Ishikawa (cell line): ENCODE data around the gene AKIP1.

ENCODE experiments used
- CEBPB ChIP-seq: IDR thresholded peaks from 2 replicates; pipeline ENCODE4 v1.6.1; 2012
- CREB1 ChIP-seq: IDR thresholded peaks from 2 replicates; pipeline ENCODE4 v1.6.1; 2012; ENCODE audit warnings: low read depth
- EGR1 ChIP-seq: IDR thresholded peaks from 2 replicates; pipeline ENCODE4 v1.6.1; 2012
- EP300 ChIP-seq: IDR thresholded peaks from 2 replicates; pipeline ENCODE4 v1.6.1; 2012; ENCODE audit warnings: borderline replicate concordance
- FOXM1 ChIP-seq: IDR thresholded peaks from 2 replicates; pipeline ENCODE4 v1.6.1; 2012; ENCODE audit warnings: low read depth, borderline replicate concordance
- NFIC ChIP-seq: IDR thresholded peaks from 2 replicates; pipeline ENCODE4 v1.6.1; 2012
- RAD21 ChIP-seq: IDR thresholded peaks from 2 replicates; pipeline ENCODE4 v1.6.1; 2012; ENCODE audit warnings: low read depth
- TAF1 ChIP-seq: IDR thresholded peaks from 2 replicates; pipeline ENCODE4 v1.6.1; 2012; ENCODE audit warnings: low read depth, mild to moderate bottlenecking
- TCF12 ChIP-seq: IDR thresholded peaks from 2 replicates; pipeline ENCODE4 v1.6.1; 2012; ENCODE audit warnings: low read depth
- TEAD4 ChIP-seq: IDR thresholded peaks from 2 replicates; pipeline ENCODE4 v1.6.1; 2012
- YY1 ChIP-seq: IDR thresholded peaks from 2 replicates; pipeline ENCODE4 v1.6.1; 2012; ENCODE audit warnings: low read depth
- ZBTB7A ChIP-seq: IDR thresholded peaks from 2 replicates; pipeline ENCODE4 v1.6.1; 2012; ENCODE audit warnings: low read depth
- TF ChIP-seq, protein P1 (sequence below): IDR thresholded peaks from 2 replicates; pipeline ENCODE4 v1.6.1; 2012
- TF ChIP-seq, protein P2 (sequence below): IDR thresholded peaks from 2 replicates; pipeline ENCODE4 v1.6.1; 2012; ENCODE audit warnings: low read depth, mild to moderate bottlenecking
- TF ChIP-seq, protein P3 (sequence below): IDR thresholded peaks from 2 replicates; pipeline ENCODE4 v1.6.1; 2012

AKIP1 gene

DNA sequence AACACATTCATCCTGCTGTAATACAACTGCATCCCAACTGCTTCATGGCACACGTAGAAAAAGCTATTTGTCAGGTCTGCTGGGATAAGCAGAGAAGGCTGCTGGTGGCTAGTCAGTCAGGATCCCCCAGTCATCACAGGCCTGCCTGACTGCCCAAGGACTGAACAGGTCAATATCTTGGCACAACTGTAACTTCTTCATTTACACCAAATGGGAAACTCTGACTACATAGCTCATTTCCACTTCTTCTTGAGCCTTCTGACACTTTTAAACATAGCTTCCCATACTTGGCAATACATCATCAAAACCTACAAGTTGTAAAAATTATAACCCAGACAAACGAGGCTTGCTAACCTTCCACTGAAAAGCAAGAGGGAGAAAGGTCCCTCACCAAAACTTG is 50.4 kb downstream of the AKIP1 start:
- no peak for TF ChIP-seq ZBTB7A
- TF ChIP-seq CEBPB: no peak
- TF ChIP-seq YY1: no peak
- TF ChIP-seq, protein P1, sequence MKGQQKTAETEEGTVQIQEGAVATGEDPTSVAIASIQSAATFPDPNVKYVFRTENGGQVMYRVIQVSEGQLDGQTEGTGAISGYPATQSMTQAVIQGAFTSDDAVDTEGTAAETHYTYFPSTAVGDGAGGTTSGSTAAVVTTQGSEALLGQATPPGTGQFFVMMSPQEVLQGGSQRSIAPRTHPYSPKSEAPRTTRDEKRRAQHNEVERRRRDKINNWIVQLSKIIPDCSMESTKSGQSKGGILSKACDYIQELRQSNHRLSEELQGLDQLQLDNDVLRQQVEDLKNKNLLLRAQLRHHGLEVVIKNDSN: no peak
- no peak for TF ChIP-seq EGR1
- no peak for TF ChIP-seq NFIC
- TF ChIP-seq, protein P2, sequence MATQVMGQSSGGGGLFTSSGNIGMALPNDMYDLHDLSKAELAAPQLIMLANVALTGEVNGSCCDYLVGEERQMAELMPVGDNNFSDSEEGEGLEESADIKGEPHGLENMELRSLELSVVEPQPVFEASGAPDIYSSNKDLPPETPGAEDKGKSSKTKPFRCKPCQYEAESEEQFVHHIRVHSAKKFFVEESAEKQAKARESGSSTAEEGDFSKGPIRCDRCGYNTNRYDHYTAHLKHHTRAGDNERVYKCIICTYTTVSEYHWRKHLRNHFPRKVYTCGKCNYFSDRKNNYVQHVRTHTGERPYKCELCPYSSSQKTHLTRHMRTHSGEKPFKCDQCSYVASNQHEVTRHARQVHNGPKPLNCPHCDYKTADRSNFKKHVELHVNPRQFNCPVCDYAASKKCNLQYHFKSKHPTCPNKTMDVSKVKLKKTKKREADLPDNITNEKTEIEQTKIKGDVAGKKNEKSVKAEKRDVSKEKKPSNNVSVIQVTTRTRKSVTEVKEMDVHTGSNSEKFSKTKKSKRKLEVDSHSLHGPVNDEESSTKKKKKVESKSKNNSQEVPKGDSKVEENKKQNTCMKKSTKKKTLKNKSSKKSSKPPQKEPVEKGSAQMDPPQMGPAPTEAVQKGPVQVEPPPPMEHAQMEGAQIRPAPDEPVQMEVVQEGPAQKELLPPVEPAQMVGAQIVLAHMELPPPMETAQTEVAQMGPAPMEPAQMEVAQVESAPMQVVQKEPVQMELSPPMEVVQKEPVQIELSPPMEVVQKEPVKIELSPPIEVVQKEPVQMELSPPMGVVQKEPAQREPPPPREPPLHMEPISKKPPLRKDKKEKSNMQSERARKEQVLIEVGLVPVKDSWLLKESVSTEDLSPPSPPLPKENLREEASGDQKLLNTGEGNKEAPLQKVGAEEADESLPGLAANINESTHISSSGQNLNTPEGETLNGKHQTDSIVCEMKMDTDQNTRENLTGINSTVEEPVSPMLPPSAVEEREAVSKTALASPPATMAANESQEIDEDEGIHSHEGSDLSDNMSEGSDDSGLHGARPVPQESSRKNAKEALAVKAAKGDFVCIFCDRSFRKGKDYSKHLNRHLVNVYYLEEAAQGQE: no peak
- no peak for TF ChIP-seq EP300
- no peak for TF ChIP-seq TCF12
- no peak for TF ChIP-seq TAF1
- TF ChIP-seq, protein P3, sequence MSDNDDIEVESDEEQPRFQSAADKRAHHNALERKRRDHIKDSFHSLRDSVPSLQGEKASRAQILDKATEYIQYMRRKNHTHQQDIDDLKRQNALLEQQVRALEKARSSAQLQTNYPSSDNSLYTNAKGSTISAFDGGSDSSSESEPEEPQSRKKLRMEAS: no peak
- no peak for TF ChIP-seq FOXM1
- no peak for TF ChIP-seq RAD21
- TF ChIP-seq CREB1: no peak
- TF ChIP-seq TEAD4: no peak

DNA sequence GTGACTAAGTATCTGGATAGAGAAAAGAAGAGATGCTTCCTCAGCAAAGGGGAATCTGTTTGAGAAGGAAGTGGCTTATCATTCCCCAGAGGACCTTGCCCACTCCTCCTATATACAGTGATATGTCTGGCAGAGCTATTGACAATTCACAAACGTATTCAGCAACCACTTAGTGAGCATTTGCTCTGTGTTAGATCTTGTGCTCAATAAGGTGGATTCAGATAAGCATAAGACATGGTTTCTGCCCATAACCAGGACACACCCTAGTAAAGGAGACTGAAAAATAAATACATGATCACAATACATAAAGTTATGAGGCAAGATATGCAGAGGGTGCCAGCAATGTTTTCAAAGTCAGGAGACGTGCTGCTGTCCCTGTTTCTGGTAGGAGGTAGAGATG is 51.9 kb downstream of the AKIP1 start:
- no peak for TF ChIP-seq EGR1

DNA sequence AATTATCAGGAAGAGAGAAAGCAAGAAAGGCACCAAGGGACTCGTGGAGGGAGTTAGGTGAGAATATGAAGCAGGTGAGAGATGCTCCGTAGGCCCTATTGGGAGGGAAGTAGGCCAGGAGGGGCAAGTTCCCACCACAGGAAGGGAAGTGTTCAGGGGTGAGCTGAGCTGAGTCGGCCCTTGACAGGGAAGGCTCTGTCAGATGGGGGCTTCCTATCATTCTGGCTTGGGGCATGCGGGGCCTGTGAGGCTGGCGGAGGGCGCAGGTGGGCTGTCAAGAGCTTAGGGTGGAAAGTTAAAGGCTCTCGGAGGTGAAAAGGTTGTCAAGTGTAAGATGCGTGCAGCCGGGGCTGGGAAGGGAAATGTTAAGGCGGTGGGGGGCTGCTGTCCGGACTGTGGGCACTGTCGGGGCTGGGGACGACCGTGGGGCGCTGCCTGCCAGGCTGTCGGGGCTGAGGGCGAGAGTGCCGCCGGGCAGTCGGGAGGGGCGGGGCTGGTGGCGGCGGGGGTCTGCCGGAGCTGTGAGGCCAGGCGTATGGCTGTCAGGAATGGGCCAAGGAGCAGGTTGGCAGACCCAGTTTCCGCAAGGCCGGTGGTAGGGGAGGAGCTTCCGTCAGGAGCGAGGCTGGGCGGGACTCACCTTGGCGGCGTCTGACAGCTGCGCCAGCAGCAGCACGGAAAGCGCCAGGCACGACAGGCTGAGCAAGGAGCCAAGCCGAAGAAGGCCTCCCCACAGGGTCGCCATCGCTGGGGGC is 52.8 kb downstream of the AKIP1 start:
- TF ChIP-seq, protein P1: no peak
- TF ChIP-seq RAD21: peak; percentile 0; the same call in 1 of the 2 replicates

DNA sequence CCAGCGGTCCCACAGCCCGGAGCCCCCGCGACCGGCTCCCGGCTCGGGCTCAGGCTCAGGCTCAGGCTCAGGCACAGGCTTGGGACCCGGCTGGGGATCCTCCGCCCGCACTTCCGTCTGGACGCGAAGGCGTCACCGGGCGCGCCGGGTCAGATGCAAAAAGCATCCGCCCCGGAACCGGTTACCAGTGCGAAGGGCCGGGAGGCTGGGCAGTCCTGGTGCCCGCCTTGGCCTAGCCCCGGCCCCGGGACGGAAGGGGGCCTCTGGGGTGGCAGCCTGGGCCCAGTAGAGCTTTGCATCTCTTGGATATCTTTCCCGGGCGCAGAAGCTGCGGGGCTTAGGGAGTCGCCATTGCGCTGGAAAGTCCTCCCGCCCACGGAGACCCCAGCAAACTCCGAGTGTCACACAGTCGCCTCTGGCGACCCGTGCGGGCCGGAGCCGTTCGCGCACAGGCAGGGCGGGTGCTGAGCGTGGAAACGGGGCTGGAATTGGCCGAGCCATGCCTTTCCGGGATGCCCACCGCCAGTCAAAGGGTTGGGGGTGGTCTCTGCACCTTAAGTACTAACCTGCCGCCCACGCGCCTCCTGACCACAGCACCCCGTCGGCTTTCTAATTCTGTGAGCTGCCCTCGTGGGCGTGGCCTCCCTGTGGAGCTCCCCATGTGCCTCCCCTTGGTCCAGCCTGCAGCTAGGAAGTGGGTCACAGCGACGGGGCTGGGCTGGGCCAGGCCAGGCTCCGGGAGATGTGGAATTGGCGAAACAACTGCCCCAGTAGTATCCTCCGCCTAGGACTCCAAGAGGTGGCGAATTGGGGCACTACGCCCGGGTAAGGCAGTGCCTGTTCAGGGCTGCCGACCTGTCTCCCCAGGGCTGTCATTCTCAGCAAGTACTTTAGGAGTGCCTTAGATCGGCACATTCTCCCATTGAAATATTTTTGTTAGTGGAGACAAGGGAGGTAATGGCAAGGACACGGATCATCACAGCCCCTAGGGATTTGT is 53.6 kb downstream of the AKIP1 start, which contains the start of gene TMEM9B:
TSS of gene TMEM9B (minus strand) at position 119 of the 997 bp plus-strand sequence. CDS start 129 bp downstream, outside the sequence.
- TF ChIP-seq TEAD4: no peak
- peak; percentile 45; the same call in 1 of the 2 replicates for TF ChIP-seq ZBTB7A
- TF ChIP-seq EP300: no peak
- TF ChIP-seq EGR1: peak; percentile 98
- no peak; the same call in 1 of the 2 replicates for TF ChIP-seq YY1
- peak; percentile 35; the same call in 1 of the 2 replicates for TF ChIP-seq TCF12
- TF ChIP-seq, protein P2: no peak
- TF ChIP-seq FOXM1: 0 out of 2 replicates have a peak, but pooled peaks have one; percentile 27
- TF ChIP-seq, protein P3: peak; percentile 40
- peak; percentile 91 for TF ChIP-seq CREB1
- no peak for TF ChIP-seq CEBPB
- TF ChIP-seq NFIC: no peak
- TF ChIP-seq, protein P1: peak; percentile 58
- no peak; the same call in 1 of the 2 replicates for TF ChIP-seq RAD21
- peak; percentile 79 for TF ChIP-seq TAF1

- TF ChIP-seq YY1 (no peak), TAF1 (no peak), RAD21 (no peak), EGR1 (no peak), TEAD4 (no peak), NFIC (no peak), CEBPB (no peak), ZBTB7A (no peak)
- TF ChIP-seq, protein P1: no peak
- TF ChIP-seq, protein P2: no peak
These were observed 56.2 kb downstream of the AKIP1 start for GRCh38 chr11:8967184-8967583.
